ENCODE measurements around the gene ALOX5. TPM values are rescaled to one million over a fixed set of nuclear protein-coding genes. Genes with fewer than 3 reads are reported as not detected.

ALOX5 gene
- total RNA-seq, 1 experiment from 2014 or later, result not detected

DNA sequence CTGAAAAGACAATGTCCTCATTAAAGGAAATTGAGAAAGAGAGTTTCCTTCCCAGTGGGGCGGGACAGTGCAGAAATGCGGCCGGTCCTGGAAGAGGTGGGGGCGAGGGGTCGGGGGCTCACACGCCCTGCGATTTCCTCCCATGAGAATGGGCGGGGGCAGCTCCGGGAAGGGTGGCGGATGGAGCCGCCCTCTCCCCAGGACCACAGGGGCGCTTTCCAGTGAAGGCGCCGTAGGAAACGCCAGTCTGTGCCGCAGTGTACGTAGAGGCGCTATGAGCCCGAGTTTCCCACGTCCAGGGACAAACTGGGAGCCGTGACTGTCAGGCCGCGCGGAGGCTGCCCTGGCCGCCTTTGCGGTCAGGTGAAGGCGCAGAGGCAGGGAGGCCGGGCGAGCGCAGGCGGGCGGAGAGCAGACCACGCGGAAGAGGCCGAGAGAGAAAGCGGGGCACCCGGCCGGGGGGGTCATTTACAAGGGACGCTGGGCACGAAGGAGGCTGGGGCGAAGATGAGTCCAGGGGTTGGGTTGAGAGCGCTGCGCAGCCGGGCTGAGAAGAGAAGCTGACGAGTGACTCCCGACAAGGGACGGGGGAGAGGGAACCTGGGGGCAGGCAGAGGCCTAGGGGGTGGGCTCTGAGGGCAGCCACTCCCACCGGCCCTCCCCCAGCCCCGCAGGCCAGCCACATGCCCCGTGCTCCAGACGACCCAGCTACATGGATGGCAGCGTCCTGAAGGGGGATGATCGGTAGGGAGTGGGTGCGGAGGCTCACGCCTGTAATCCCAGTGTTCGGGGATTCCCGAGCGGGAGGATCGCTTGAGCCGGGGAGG lies 45.0 kb downstream of the ALOX5 start:
- POLR2A ChIA-PET (ENCODE audit: low non-redundant PET), result no interaction called here
- H3K9me3 ChIP-seq (ENCODE audit: low read depth, low read length, poor library complexity, severe bottlenecking), result no peaks in the 10 kb centered on the region
- H3K4me1 ChIP-seq (ENCODE audit: insufficient read depth, low read length, poor library complexity, severe bottlenecking), result peaks cover 5% of the 10 kb centered on the region
- no peak overlapping the region for H3K27ac ChIP-seq (ENCODE audit: low read depth, low read length, poor library complexity, severe bottlenecking)
- intact Hi-C loops (cut with micrococcal nuclease; ENCODE audit: unreplicated experiment), result no loop called here
- H3K36me3 ChIP-seq (ENCODE audit: insufficient read depth, low read length, poor library complexity, severe bottlenecking), result no peaks in the 10 kb centered on the region
- peak overlapping the region; percentile 28 for H3K4me3 ChIP-seq (ENCODE audit: low read depth, low read length, poor library complexity, severe bottlenecking)
- BruUV-seq (replicated peaks), result no TSS peak
- CTCF ChIA-PET, result no interaction called here
- no peaks in the 10 kb centered on the region for H3K27me3 ChIP-seq (replicated peaks; ENCODE audit: insufficient read depth, low read depth, low read length, poor library complexity)
- no peak for DNase-seq (ENCODE audit: low spot score)
- TF ChIP-seq EZH2 (IDR thresholded peaks at IDR 0.05; ENCODE audit: borderline replicate concordance, low read depth, low read length, poor library complexity, severe bottlenecking), result no peak
- TF ChIP-seq, protein P1, sequence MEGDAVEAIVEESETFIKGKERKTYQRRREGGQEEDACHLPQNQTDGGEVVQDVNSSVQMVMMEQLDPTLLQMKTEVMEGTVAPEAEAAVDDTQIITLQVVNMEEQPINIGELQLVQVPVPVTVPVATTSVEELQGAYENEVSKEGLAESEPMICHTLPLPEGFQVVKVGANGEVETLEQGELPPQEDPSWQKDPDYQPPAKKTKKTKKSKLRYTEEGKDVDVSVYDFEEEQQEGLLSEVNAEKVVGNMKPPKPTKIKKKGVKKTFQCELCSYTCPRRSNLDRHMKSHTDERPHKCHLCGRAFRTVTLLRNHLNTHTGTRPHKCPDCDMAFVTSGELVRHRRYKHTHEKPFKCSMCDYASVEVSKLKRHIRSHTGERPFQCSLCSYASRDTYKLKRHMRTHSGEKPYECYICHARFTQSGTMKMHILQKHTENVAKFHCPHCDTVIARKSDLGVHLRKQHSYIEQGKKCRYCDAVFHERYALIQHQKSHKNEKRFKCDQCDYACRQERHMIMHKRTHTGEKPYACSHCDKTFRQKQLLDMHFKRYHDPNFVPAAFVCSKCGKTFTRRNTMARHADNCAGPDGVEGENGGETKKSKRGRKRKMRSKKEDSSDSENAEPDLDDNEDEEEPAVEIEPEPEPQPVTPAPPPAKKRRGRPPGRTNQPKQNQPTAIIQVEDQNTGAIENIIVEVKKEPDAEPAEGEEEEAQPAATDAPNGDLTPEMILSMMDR (conservative IDR thresholded peaks at IDR 0.05; ENCODE audit: low read depth, low read length), result no peak

DNA sequence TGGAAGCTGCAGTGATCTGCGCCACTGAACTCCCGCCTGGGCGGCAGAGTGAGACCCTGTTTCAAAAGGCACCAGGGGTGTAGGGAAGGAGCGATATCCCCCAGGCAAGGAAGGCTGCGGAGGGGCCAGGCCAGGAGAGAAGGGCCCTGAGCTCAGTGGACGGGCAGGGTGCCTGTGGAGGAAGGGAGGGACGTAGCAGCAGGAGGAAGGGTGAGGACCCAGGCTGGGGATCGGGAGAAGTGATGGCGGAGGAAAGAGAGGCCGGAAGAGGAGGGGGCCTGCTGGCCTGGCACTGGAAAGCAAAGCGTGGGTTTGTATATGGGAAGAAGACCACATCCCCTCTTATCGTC lies 45.6 kb downstream of the ALOX5 start:
- no peak for DNase-seq (ENCODE audit: low spot score)
- ChIA-PET CTCF (no interaction called here), POLR2A (ENCODE audit: low non-redundant PET) (no interaction called here)
- no peaks in the 10 kb centered on the region for H3K27me3 ChIP-seq (replicated peaks; ENCODE audit: insufficient read depth, low read depth, low read length, poor library complexity)
- intact Hi-C loops (cut with micrococcal nuclease; ENCODE audit: unreplicated experiment), result no loop called here
- TF ChIP-seq, protein P1 (conservative IDR thresholded peaks at IDR 0.05; ENCODE audit: low read depth, low read length), result no peak
- no peak for TF ChIP-seq EZH2 (IDR thresholded peaks at IDR 0.05; ENCODE audit: borderline replicate concordance, low read depth, low read length, poor library complexity, severe bottlenecking)
- H3K9me3 ChIP-seq (ENCODE audit: low read depth, low read length, poor library complexity, severe bottlenecking), result no peaks in the 10 kb centered on the region
- H3K4me3 ChIP-seq (ENCODE audit: low read depth, low read length, poor library complexity, severe bottlenecking), result no peak overlapping the region
- no peaks in the 10 kb centered on the region for H3K36me3 ChIP-seq (ENCODE audit: insufficient read depth, low read length, poor library complexity, severe bottlenecking)
- no peak overlapping the region for H3K27ac ChIP-seq (ENCODE audit: low read depth, low read length, poor library complexity, severe bottlenecking)
- BruUV-seq (replicated peaks), result no TSS peak
- peaks cover 5% of the 10 kb centered on the region for H3K4me1 ChIP-seq (ENCODE audit: insufficient read depth, low read length, poor library complexity, severe bottlenecking)

DNA sequence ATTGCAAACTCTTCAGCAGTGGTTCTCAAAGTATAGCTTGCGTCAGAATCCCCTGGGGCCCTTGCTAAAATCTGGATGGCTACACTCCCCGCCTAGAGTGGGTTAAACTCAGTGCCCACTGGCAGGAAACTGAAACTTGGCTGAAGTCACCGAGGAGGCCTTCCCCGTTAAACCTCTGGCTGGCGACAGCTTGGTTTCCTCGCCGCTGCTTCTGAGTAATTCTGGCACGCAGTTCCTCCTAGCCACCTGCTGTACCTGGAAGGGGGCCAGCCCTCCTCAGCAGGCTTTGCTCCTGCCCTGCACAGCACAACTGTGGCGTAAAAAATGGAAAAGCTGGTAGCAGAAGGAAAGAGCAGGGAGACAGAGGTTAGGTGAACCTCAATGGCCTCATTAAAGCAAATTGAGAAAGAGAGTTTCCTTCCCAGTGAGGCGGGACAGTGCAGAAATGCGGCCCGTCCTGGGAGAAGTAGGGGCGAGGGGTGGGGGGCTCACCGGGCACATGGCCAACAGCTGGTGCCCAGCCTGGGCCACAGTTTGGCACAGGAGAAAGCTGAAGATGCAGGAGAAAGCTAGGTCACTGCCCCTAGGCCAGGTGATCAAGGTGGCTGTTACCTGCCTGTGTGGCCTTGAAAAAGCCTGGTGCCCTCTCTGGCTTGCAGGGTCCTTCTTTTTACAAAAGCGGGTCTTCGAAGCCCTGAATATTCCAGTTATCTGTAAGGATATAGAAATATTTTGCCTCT lies 46.6 kb downstream of the ALOX5 start:
- intact Hi-C loops (cut with micrococcal nuclease; ENCODE audit: unreplicated experiment), result no loop called here
- CTCF ChIA-PET, result no interaction called here
- Histone ChIP-seq H3K4me1 (ENCODE audit: insufficient read depth, low read length, poor library complexity, severe bottlenecking) (peaks cover 5% of the 10 kb centered on the region), H3K36me3 (ENCODE audit: insufficient read depth, low read length, poor library complexity, severe bottlenecking) (no peaks in the 10 kb centered on the region), H3K27me3 (replicated peaks; ENCODE audit: insufficient read depth, low read depth, low read length, poor library complexity) (no peaks in the 10 kb centered on the region), H3K9me3 (ENCODE audit: low read depth, low read length, poor library complexity, severe bottlenecking) (no peaks in the 10 kb centered on the region), H3K4me3 (ENCODE audit: low read depth, low read length, poor library complexity, severe bottlenecking) (no peak overlapping the region), H3K27ac (ENCODE audit: low read depth, low read length, poor library complexity, severe bottlenecking) (no peak overlapping the region)
- peak; percentile 48 for DNase-seq (ENCODE audit: low spot score)
- POLR2A ChIA-PET (ENCODE audit: low non-redundant PET), result no interaction called here
- TF ChIP-seq, protein P1 (conservative IDR thresholded peaks at IDR 0.05; ENCODE audit: low read depth, low read length), result no peak
- no peak for TF ChIP-seq EZH2 (IDR thresholded peaks at IDR 0.05; ENCODE audit: borderline replicate concordance, low read depth, low read length, poor library complexity, severe bottlenecking)
- BruUV-seq (replicated peaks), result no TSS peak
